Esophagus squamous epithelium (tissue), 5 donors: Measurements from ENCODE around the gene UCHL3. TPM values are rescaled to one million over a fixed set of nuclear protein-coding genes. Genes with fewer than 3 reads are reported as not detected.

Experiments used
- DNase-seq: peaks from one replicate; lab custom pipeline; 2025; lab: John Stamatoyannopoulos, UW
- H3K27ac ChIP-seq, 4 donors: fragments of 200-600 bp; sonication (generic); one replicate each; pipeline ENCODE4 v1.5.1; 2016 to 2019; ENCODE audit warnings: mild to moderate bottlenecking in 1 of 4
- H3K27me3 ChIP-seq, 4 donors: fragments of 200-600 bp; sonication (generic); 1 replicate in 3 of 4; 2 replicates in 1 of 4; pipeline versions ENCODE4 v1.5.1 to v1.6.0; 2017 to 2021; ENCODE audit warnings: antibody characterized with exemption in 1 of 4
- H3K36me3 ChIP-seq, 3 donors: fragments of 200-600 bp; sonication (generic); one replicate each; pipeline ENCODE4 v1.5.1; 2016 to 2019
- H3K4me1 ChIP-seq, 3 donors: fragments of 200-600 bp; sonication (generic); one replicate each; pipeline ENCODE4 v1.5.1; 2017 to 2019
- H3K4me3 ChIP-seq, 4 donors: fragments of 200-600 bp; sonication (generic); 1 replicate in 3 of 4; 2 replicates in 1 of 4; pipeline ENCODE4 v1.5.1; 2016 to 2019; ENCODE audit warnings: mild to moderate bottlenecking in 2 of 4, moderate library complexity in 1 of 4
- H3K9me3 ChIP-seq, 3 donors: fragments of 200-600 bp; sonication (generic); one replicate each; pipeline ENCODE4 v1.5.1; 2016 to 2019
- POLR2A ChIP-seq, 4 donors: fragments of 450-650 bp; IDR thresholded peaks; one replicate each; pipeline ENCODE4 v1.6.1; 2017; ENCODE audit warnings: antibody characterized with exemption in 4 of 4, mild to moderate bottlenecking in 4 of 4, moderate library complexity in 3 of 4
- WGBS, 2 donors: methylation state at CpG; one replicate each; pipeline ENCODE4 v1.1.5; 2018; 5-methylcytosine and 5-hydroxymethylcytosine counted together
- intact Hi-C: fragments of 100-400 bp; cut with DNase I; formaldehyde crosslinking; loops from one replicate; pipeline ENCODE4 v1.15.0; 2022
- total RNA-seq, 4 donors: library from RNA; depleted of rRNA; stranded (reverse); fragments of >200 nt; gene quantifications; one replicate each; pipeline ENCODE4 v1.1.0, GENCODE V29; 2016
- TF ChIP-seq, protein P1 (sequence below), 6 experiments: fragments of 450-650 bp in 4 of 6; fragments of 200-600 bp in 2 of 6; sonication (generic) in 2 of 6; IDR thresholded peaks; one replicate each; pipeline ENCODE4 v1.5.1; 2016 to 2019; ENCODE audit warnings: antibody characterized with exemption in 6 of 6, mild to moderate bottlenecking in 4 of 6, moderate library complexity in 4 of 6
- donor health status: DM: yes; HTN: yes; CAD: no.

The UCHL3 gene
- total RNA-seq, result 10 to 100 TPM; 39.9 to 78.2 (median 54.2) TPM

DNA sequence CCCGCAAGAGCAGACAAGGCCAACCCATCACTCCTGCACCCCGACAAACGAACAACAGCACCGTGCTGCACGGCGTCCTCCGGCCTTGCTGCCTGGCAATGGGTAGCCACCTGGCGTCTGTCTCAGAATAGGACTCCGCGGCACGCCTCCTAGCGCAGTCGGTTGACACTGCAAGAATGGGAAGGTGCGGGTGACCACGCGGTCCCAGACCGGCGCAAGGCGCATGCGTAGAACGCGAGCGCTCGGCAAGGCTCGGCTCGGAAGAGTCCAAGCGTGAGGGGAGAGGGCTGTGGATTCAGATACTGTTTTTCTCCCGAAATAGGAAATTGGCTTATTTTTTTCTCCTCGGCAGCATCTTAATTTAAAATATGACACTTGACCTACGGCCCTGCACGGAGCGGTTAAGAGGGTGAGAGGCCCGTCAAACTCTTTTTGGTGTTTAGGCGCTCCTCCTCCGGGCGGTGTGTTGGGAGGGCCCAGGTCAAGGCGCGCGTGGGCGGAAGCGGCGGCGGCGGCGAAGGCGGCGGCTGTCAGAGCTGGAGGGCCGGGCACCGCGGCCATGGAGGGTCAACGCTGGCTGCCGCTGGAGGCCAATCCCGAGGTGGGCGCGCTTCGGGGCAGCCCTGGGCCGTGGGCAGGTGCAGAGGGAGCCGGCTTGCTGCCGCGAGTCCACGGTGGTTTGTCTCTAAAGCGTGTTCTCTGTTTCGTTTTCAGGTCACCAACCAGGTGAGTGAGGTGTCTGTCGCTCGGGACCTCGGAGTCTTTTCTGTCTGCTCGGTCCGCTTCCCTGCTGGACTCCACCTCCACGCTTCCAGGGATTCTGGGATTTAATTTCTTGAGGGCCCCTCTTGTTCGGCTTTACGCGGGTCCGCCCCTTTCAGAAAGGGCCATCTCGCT, at the start of gene UCHL3:
Gene UCHL3 (plus strand): TSS at position 530 of the 897 bp plus-strand sequence. CDS start 30 bp downstream, at position 560.
- Histone ChIP-seq H3K27me3 (no peaks in the 10 kb centered on the region), H3K9me3 (no peaks in the 10 kb centered on the region), H3K27ac (peak within 1 kb of the TSS; percentile 87 to 90 (median 89)), H3K4me1 (peaks cover 0 to 37% (median 15%) of the 10 kb centered on the region in 3 donors), H3K36me3 (peaks cover 0 to 15% (median 0%) of the 10 kb centered on the region in 3 donors), H3K4me3 (peak within 1 kb of the TSS; percentile 85 to 89 (median 86))
- WGBS, 2 donors, result 0 to 1% methylated on average over 41 of the region's 74 CpGs
- DNase-seq, result peak; percentile 64
- TF ChIP-seq POLR2A (IDR thresholded peaks at IDR 0.05), result peak in 2 of 4 donors; percentile 50 to 69
- TF ChIP-seq, protein P1, sequence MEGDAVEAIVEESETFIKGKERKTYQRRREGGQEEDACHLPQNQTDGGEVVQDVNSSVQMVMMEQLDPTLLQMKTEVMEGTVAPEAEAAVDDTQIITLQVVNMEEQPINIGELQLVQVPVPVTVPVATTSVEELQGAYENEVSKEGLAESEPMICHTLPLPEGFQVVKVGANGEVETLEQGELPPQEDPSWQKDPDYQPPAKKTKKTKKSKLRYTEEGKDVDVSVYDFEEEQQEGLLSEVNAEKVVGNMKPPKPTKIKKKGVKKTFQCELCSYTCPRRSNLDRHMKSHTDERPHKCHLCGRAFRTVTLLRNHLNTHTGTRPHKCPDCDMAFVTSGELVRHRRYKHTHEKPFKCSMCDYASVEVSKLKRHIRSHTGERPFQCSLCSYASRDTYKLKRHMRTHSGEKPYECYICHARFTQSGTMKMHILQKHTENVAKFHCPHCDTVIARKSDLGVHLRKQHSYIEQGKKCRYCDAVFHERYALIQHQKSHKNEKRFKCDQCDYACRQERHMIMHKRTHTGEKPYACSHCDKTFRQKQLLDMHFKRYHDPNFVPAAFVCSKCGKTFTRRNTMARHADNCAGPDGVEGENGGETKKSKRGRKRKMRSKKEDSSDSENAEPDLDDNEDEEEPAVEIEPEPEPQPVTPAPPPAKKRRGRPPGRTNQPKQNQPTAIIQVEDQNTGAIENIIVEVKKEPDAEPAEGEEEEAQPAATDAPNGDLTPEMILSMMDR (IDR thresholded peaks at IDR 0.05), result peak; percentile 75 to 96 (median 91)
- intact Hi-C loops, result loop anchor here (5.0 to 10.0 kb wide), 2 partner anchors 67 to 185 kb away; partner anchors contain the start of gene TBC1D4

GRCh38 chr13:75505327-75505726, 44.3 kb upstream of the UCHL3 start:
- H3K9me3 ChIP-seq, result no peaks in the 10 kb centered on the region
- no peaks in the 10 kb centered on the region for H3K27me3 ChIP-seq
- H3K4me3 ChIP-seq, result no peak overlapping the region
- intact Hi-C loops, result no loop called here
- no peaks in the 10 kb centered on the region for H3K36me3 ChIP-seq
- H3K4me1 ChIP-seq, result peaks cover 0 to 5% (median 0%) of the 10 kb centered on the region in 3 donors
- WGBS, 2 donors, result 72 to 80% methylated on average over 3 of the region's 3 CpGs
- TF ChIP-seq POLR2A (IDR thresholded peaks at IDR 0.05), result no peak
- TF ChIP-seq, protein P1 (IDR thresholded peaks at IDR 0.05), result no peak
- no peak overlapping the region for H3K27ac ChIP-seq
- DNase-seq, result no peak

GRCh38 chr13:75506018-75506417, 43.6 kb upstream of the UCHL3 start:
- H3K27me3 ChIP-seq, result no peaks in the 10 kb centered on the region
- WGBS, 2 donors, result 90 to 92% methylated on average over 1 of the region's 1 CpG
- H3K36me3 ChIP-seq, result no peaks in the 10 kb centered on the region
- H3K9me3 ChIP-seq, result no peaks in the 10 kb centered on the region
- peaks cover 0 to 5% (median 0%) of the 10 kb centered on the region in 3 donors for H3K4me1 ChIP-seq
- intact Hi-C loops, result no loop called here
- H3K4me3 ChIP-seq, result no peak overlapping the region
- no peak overlapping the region for H3K27ac ChIP-seq
- TF ChIP-seq, protein P1 (IDR thresholded peaks at IDR 0.05), result no peak
- TF ChIP-seq POLR2A (IDR thresholded peaks at IDR 0.05), result no peak
- no peak for DNase-seq

DNA sequence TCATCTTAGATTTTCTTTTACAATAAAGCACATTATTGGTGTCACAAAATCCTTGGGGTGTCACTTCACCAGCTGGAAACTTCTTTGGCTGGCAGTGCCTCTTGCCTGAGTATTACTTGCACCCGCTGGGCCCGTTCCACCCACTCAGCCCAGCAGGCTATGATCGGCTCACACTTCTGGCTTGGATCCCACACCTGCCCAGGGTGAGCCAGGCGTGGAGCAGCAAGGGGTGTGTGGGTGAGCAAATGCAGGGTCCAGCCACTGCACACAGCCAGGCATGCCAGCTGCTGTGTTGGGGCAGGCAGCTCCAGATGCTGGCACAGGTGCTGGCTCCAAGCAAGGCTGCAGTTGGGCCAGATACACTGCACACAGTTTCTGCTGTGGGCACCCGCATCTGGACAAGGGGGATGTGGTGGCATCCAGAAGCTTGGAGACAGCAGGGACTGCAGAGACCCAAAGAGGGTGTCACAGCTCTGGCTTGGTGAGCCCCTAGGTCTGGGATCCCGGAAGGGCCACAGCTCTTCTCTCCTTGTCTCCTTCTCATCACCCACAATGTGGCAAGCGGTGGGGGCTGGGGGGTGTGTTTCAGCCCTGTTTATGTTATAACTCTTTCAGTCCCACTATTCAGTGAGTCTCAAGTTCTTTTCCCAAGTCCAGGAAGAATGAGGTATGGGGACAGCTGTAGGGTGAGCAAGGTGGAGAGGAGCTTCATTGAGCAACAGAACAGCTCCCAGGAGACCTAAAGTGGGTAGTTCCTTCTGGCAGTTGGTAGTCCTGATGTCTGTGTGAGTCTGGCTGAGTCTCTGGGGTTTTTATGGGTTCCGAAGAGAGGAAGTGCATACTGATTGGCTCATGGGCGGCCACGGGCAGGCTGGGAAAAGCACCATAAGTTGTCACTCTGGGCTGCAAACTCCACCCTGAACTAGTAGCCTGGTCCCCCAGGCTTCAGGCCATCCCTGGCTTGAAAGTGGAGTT, 42.3 kb upstream of the UCHL3 start:
- no peaks in the 10 kb centered on the region for H3K9me3 ChIP-seq
- H3K4me3 ChIP-seq, result no peak overlapping the region
- H3K36me3 ChIP-seq, result no peaks in the 10 kb centered on the region
- TF ChIP-seq, protein P1 (IDR thresholded peaks at IDR 0.05), result no peak
- no peak for TF ChIP-seq POLR2A (IDR thresholded peaks at IDR 0.05)
- DNase-seq, result no peak
- no peak overlapping the region for H3K27ac ChIP-seq
- WGBS, 2 donors, result 87 to 93% methylated on average over 5 to 9 of the region's 10 CpGs
- peaks cover 0 to 5% (median 0%) of the 10 kb centered on the region in 3 donors for H3K4me1 ChIP-seq
- H3K27me3 ChIP-seq, result no peaks in the 10 kb centered on the region
- intact Hi-C loops, result no loop called here
